Jurkat, Clone E6-1 (cell line): Measurements from ENCODE around the gene SREK1.
"Not testable (repeated sequence)": the region's sequence is repeated elsewhere in the genome, so short reads cannot be mapped to it uniquely, and the experiment has no call there.

Experiments used
- DNase-seq: peaks from one replicate; pipeline ENCODE4 v3.0.0-alpha.2; 2011; ENCODE audit warnings: low read depth, low spot score
- H3K4me3 ChIP-seq: 2 replicates; pipeline ENCODE4 v1.5.1; 2011; ENCODE audit warnings: mild to moderate bottlenecking, low read length, control low read depth, moderate library complexity

Gene SREK1

GRCh38 chr5:66207800-66208561, 63.9 kb downstream of the SREK1 start:
- H3K4me3 ChIP-seq = no peak overlapping the region
- no peak for DNase-seq

- H3K4me3 ChIP-seq = no peak overlapping the region
- no peak for DNase-seq
Measured at GRCh38 chr5:66209350-66209749, 65.2 kb downstream of the SREK1 start.

GRCh38 chr5:66209794-66210193, 65.7 kb downstream of the SREK1 start:
- no peak overlapping the region for H3K4me3 ChIP-seq
- DNase-seq = no peak

DNA sequence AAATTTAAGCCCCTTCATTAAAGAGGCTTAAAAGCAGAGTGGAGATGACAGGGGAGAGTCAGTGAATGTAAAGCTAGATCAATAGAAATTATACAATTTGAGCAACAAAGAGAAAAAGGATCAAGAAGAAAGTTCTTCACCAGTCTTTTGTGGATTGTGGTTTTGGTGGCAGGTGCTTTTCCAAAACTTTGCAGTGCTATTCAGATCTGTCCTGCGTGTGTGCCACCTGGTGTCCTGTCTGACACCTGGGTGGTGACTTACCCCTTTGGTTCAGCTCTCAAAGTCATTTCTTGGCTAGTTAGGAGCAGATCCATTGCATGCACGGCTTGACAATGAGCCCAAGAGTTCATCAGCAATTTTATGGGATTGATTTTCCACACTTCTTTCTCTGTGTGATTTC, 69.4 kb downstream of the SREK1 start:
- H3K4me3 ChIP-seq = no peak overlapping the region
- DNase-seq = peak; percentile 63

DNA sequence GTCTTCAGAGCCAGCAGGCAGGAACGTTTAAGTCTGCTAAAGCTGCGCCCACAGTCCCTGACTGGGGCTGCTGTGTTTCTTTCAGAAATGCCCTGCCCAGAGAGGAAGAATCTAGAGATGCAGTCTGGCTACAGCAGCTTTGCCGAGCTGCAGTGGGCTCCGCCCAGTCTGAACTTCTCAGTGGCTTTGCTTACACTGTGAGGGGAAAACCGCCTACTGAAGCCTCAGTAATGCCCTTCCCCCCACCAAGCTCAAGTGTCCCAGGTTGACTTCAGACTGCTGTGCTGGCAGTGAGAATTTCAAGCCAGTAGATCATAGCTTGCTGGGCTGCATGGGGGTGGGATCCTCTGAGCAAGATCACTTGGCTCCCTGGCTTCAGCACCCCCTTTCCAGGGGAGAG, 78.4 kb downstream of the SREK1 start:
- DNase-seq = peak; percentile 65
- no peak overlapping the region for H3K4me3 ChIP-seq

DNA sequence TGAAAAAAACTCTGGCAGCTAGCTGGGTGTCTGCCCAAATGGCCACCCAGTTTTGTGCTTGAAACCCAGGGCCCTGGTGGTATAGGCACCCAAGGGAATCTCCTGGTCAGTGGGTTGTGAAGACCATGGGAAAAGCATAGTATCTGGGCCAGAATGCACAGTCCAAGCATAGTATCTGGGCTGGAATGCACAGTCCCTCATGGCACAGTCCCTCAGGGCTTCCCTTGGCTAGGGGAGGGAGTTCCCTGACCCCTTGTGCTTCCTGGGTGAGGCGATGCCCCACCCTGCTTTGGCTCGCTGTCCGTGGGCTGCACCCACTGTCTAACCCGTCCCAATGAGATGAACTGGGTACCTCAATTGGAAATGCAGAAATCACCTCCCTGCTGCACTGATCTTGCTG, 78.8 kb downstream of the SREK1 start:
- DNase-seq, H3K4me3 ChIP-seq: not testable (repeated sequence)

DNA sequence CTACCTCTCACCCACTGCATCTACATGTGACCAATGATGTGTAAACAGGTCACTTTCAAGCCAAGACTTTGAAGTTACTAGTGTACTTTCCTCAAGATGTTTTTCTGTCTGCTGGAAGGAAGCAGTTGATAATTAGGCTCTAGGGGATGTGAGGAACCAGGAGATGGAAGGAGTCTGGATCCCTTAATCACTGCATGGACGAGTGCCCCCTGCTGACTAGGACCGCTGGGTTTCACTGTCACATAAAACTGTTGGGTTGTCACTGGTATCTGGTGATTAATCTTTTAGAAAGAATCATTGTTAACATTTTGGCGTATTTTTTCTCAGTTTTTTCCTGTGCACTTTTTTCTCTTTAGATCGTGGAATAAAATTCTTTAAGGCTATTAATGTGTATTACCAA, 79.5 kb downstream of the SREK1 start:
- no peak overlapping the region for H3K4me3 ChIP-seq
- no peak for DNase-seq

DNA sequence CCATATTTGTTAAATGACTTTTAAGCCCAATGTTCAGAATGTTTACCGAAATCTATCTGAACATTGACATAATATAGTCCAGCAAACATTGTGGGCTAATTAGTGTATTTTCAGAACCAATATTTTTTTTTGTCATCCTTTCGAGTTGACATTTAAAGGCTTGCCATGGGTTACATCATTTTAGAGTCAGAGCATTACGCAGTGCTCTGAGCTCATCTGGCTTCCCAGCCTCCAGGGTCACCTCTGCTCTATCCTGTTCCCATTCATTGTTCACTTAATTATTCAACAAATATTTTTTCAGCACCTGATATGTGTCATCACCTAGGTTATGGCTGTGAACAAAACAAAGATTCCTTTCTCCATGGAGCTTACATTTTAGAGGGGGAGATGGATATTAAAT, 80.2 kb downstream of the SREK1 start:
- DNase-seq = no peak
- no peak overlapping the region for H3K4me3 ChIP-seq

DNA sequence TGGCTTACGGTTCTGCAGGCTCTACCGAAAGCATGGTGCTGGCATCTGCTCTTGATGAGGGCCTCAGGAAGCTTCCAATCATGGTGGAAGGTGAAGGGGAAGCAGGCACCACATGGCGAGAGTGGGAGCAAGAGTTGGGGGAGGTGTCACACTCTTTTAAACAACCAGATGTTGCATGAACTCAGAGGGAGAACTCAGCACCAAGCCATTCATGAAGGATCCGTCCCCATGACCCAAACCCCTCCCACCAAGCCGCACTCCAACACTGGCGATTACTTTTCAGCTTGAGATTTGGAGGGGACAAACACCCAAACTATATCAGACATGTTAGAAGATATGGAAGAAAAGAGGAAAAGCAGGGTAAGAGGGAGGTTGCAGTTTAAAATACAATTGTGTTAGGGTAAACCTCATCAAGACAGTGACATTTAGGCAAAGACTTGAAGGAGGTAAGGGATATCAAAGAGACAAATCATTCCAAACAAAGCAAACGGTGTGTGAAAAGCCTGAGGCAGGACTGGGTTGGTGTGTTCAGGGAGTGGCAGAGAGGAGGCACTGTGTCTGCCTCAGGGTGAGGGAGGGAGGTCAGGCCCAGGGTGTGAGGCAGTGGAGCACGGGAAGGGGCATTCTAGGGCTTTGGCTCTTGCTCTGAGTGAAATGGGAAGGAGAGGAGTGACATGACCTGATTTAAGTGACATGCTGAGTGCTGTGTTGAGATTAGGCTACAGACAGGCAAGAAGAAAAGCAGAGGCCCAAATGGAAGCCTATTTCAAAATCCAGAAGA, 80.9 kb downstream of the SREK1 start:
- no peak overlapping the region for H3K4me3 ChIP-seq
- DNase-seq = no peak

DNA sequence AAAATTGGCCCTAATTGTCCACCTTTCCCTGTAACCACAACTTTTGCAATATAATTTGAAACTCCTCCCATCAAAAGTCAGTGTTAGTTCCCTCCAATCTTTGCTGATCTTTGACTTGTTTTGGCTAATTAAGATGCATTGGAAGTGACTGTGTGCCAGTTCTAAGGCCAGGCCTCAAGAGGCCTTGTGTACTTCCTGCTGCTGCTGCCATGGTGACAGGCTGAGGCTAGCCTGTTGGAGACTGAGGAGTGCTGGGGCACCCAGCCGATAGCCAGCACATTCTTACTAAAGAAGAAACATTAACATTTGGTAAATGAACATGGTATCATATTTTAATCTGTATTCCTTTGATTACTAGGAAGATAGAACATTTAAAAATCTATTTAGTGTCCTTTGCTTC, 86.5 kb downstream of the SREK1 start:
- no peak for DNase-seq
- no peak overlapping the region for H3K4me3 ChIP-seq

GRCh38 chr5:66231508-66231907, 87.4 kb downstream of the SREK1 start:
- no peak overlapping the region for H3K4me3 ChIP-seq

GRCh38 chr5:66232275-66232674, 88.2 kb downstream of the SREK1 start:
- DNase-seq = no peak
- no peak overlapping the region for H3K4me3 ChIP-seq

More at GRCh38 chr5:66231508-66231907, 87.4 kb downstream of the SREK1 start:
- no peak for DNase-seq

GRCh38 chr5:66232706-66233445, 88.8 kb downstream of the SREK1 start:
- no peak for DNase-seq

More at GRCh38 chr5:66232706-66233445, 88.8 kb downstream of the SREK1 start:
- H3K4me3 ChIP-seq = no peak overlapping the region
